ENCODE measurements around the gene SRP19. TPM values are rescaled to one million over a fixed set of nuclear protein-coding genes. Genes with fewer than 3 reads are reported as not detected.
A peak's percentile ranks its signal among the peaks of the same experiment; 100 is the strongest.

SRP19 gene
- total and polyA plus RNA-seq, 9 of the 15 experiments (the other 6 are each of a cell fraction or from before 2014, with no cell fraction given): 52.3 to 357 (median 146) TPM

- TF ChIP-seq NBN (IDR thresholded peaks at IDR 0.05; ENCODE audit: low read depth): 0 out of 2 replicates have a peak, but pooled peaks have one; percentile 44
- TF ChIP-seq DIDO1 (tag; IDR thresholded peaks at IDR 0.05; ENCODE audit: low read depth): peak; percentile 79
- TF ChIP-seq STAT6 (CRISPR knock-in tag; IDR thresholded peaks at IDR 0.05): peak; percentile 91; the same call in 1 of the 2 replicates
- no peak for TF ChIP-seq SRSF3 (IDR thresholded peaks at IDR 0.05; ENCODE audit: insufficient read depth, low read length)
- TF ChIP-seq FOXJ2 (tag; IDR thresholded peaks at IDR 0.05): no peak
- no peak for TF ChIP-seq PURB (CRISPR knock-in tag; IDR thresholded peaks at IDR 0.05; ENCODE audit: low read depth)
- TF ChIP-seq ZFX (CRISPR knock-in tag; IDR thresholded peaks at IDR 0.05): peak; percentile 95
- TF ChIP-seq HMBOX1 (IDR thresholded peaks at IDR 0.05): peak; percentile 61; the same call in 1 of the 2 replicates
- TF ChIP-seq ZBTB11 (CRISPR knock-in tag; IDR thresholded peaks at IDR 0.05): peak; percentile 53 to 98 (median 89); a peak in 5 of 6 replicates
- no peak for TF ChIP-seq HMGN3 (IDR thresholded peaks at IDR 0.05; ENCODE audit: borderline replicate concordance, extremely low read depth, insufficient read length, low read depth, low read length)
- TF ChIP-seq TCF3 (CRISPR knock-in tag; IDR thresholded peaks at IDR 0.05): 0 out of 2 replicates have a peak, but pooled peaks have one; percentile 31
- TF ChIP-seq FOXO4 (CRISPR knock-in tag; IDR thresholded peaks at IDR 0.05): no peak
- TF ChIP-seq USF2 (CRISPR knock-in tag; IDR thresholded peaks at IDR 0.05): no peak
- no peak for TF ChIP-seq MLLT1 (IDR thresholded peaks at IDR 0.05)
- TF ChIP-seq PHB (CRISPR knock-in tag; IDR thresholded peaks at IDR 0.05): no peak
Measured at GRCh38 chr5:112860929-112861637, at the start of gene SRP19 (continued).
